NCI-H2171 (cell line): ENCODE data around the gene PFN4.

ENCODE experiments used
- DNase-seq: peaks from one replicate; lab custom pipeline; 2025; lab: John Stamatoyannopoulos, UW

The PFN4 gene

DNA sequence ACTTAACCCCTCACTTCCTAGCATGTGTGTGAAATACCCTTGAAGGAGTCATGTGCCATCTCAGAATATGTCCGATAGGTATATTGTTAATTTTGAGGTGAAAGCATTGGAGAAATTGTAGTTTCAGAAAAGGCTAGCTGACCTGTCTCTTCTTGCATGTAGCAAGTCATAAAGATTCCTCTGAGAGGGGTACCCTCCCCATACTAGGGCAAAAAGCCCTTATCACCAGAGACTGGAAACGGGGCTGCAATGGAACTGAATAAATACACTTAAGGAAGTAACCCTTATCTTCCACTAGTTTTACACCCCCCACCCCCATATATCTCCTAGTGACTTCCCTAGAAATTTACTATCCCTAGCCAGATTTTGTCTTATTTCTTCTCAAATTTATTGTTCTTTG lies 45.3 kb downstream of the PFN4 start:
- DNase-seq, result no peak

DNA sequence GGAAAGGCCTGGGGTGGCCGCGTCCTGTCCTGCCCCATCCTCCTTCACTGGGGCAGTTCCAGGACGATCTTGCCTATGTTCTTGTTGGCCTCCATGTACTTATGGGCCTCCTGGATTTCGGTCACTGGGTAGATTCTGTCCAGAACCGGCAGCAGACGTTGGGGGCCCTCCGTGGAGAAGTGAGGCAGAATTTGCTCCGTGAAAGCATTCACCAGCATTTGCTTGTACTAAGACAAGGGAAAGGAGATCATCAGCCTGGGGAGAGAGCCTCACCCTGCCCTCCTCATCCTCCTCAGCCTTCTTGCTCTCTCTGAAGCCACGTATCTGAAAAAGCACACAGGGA lies 45.6 kb downstream of the PFN4 start:
- no peak for DNase-seq

DNA sequence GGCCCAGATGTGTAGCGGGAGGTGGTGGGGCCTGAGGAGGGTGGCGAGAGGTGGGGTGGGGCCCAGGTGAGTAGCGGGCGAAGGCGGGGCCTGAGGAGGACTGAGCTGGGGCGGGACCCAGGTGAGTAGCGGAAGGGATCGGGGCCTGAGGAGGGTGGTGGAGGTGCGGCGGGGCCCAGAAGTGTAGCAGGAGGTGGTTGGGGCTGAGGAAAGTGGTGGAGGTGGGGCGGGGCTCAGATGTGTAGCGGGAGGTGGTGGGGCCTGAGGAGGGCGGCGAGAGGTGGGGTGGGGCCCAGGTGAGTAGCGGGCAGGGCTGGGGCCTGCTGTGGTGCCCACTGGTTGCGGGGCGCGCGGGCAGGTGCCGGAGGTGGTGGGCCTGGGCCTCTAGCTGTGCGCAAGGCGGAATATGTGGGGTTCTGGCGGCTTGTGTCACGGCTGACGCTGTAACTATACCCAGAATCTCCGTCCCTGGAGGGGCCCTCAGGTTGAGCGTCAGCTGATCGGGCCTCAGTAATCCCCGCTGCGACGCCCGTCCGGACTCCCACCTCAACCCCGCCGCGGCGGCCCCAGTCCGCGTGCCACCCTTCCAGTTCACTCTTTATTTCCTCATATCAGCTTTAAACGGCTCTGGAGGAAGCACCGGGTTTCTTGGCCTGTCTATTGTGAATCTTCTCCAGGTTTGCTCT lies 46.1 kb downstream of the PFN4 start:
- peak; percentile 64 for DNase-seq

DNA sequence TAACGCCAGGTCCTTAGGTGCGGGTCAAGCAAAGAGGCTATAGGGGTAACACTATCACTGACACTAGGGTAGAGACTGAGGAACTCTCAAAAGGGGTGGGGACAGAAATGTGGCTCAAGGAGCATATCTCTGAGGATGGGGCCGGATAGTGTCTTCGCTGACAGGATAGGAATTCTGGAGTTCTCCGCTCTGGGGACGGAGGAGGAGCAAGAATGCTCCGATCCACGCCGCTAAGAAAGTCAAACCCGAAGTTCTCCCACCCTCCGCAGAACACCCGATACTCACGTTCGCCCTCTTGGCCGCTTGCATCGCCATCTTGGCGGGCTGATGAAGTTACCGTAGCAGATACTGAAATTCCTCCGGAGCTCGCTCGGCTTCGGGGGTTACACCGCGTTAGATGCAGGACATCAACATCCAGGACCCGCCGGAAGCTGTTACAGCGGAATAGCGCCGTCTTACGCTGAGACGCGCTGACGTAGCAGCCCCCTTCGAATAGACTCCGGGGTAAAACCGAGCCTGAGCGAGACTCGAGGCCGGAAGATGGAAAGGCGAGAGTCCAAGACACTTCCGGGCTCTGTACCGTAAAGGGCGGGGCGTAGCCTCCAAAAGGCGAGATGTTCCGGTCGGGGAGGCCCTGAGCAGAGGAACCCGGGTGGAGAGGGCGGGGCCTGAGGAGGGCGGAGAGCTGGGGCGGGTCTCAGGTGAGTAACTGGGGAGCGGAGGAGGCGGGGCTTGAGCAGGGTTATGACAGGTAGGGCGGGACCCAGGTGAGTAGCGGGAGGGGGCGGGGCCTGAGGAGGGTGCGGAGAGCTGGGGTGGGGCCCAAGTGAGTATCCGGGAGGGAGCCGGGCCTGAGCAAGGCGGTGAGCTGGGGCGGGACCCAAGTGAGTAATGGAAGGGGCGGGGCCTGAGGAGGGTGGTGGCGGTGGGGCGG lies 47.0 kb downstream of the PFN4 start, which contains the start of gene SF3B6:
TSS of gene SF3B6 (minus strand) at position 412 of the 934 bp plus-strand sequence. CDS start at position 315, 97 bp downstream.
- DNase-seq, result peak; percentile 100

DNA sequence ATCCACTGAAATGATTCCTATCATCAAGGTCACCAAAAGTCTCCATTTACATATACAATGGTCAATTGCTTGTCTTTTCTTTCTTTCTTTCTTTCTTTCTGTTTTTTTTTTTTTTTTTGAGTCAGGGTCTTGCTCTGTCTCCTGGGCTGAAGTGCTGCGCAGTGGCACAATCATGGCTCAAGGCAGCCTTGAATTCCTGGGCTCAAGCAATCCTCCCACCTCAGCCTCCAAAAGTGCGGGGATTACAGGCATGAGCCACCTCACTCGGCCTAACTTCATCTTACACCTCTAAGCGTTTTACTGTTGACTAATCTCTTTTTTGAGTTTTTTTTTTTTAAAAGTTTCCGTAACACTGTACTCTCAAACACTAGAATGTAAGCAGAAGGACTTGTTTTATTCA lies 47.9 kb downstream of the PFN4 start:
- DNase-seq, result no peak

DNA sequence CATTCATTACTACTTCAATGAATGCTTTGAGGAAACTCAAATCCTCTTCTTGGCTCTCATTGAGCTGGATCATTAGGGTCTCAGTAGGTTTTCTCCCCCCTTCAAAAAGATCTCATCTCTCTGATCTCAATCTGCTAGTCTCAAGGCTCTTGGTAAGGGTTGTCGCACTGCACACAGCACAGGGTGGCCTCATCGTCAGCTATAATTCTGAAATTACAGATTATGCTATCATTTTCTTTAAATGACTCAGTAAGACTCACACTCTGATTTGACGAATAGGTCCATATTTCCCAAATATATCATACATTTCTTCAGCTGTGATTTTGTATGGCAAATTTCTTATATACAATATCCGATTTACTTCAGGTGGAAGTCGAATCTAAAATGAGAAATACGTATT lies 49.3 kb downstream of the PFN4 start:
- no peak for DNase-seq

DNA sequence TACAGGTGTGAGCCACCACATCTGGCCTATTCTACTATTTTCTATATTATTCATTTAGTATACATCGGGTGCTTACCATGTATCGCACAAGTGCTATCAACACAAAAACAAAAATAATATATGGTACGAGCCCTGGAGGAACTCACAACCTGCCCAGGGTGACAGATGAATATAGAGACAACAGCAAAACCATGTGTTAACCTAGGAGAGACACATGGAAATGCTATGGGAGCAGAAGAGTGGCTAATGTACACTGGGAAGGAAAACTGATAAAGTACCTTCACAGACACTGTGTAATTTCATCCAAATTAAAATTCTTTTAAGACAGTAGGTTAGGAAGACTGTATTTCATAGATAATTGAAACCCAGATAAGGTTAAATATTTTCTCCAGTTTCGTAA lies 50.9 kb downstream of the PFN4 start:
- DNase-seq, result no peak

DNA sequence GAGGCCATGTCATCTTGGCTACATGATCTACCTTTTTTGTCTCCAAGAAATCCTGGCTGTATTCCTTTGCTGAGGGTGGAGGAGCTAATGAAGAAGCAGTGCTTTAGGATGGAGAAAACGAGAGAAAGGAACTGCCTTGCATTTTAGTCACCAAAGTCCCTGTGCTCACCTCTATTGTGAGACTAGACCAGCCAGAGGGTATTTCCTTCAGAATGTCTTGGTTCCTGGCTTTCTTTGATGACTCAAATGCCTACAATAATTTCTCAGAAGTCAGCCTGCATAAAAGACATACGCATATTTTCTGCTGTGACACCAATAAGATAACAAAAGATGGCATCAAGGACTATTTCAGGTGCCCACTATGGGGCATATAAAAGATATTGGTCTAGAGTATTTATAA lies 57.8 kb downstream of the PFN4 start:
- DNase-seq, result no peak
